H1 (cell line): ENCODE data around the gene IL24. TPM values are rescaled to one million over a fixed set of nuclear protein-coding genes. Genes with fewer than 3 reads are reported as not detected.

Source experiments
- CHD7 ChIP-seq: fragments of 300-600 bp; sonication (generic); IDR thresholded peaks from 2 replicates; pipeline ENCODE4 v1.7.1; 2012; ENCODE audit warnings: low read length, moderate library complexity, mild to moderate bottlenecking, inconsistent platforms; ENCODE audit not compliant: insufficient replicate concordance
- CTCF ChIP-seq, 3 experiments: IDR thresholded peaks; 1 replicate in 2 of 3; 2 replicates in 1 of 3; pipeline versions ENCODE4 v1.5.1 to v1.6.1; 2011; ENCODE audit warnings: low read length in 3 of 3, mild to moderate bottlenecking in 3 of 3, inconsistent platforms in 2 of 3, low read depth in 1 of 3, moderate library complexity in 1 of 3; ENCODE audit not compliant: insufficient read depth in 1 of 3; ENCODE audit errors: control extremely low read depth in 1 of 3
- RAD21 ChIP-seq, 2 experiments: IDR thresholded peaks in 1 of 2; conservative IDR thresholded peaks in 1 of 2; 2 replicates each; pipeline ENCODE4 v1.6.1; 2011; ENCODE audit warnings: low read depth in 2 of 2, low read length in 2 of 2, improper control_type of control experiment in 1 of 2, inconsistent platforms in 1 of 2, mild to moderate bottlenecking in 1 of 2, moderate library complexity in 1 of 2
- SP4 ChIP-seq: IDR thresholded peaks from 2 replicates; pipeline ENCODE4 v1.6.1; 2012; ENCODE audit warnings: low read length, inconsistent platforms
- SRF ChIP-seq: IDR thresholded peaks from 2 replicates; pipeline ENCODE4 v1.6.1; 2011; ENCODE audit warnings: mild to moderate bottlenecking, low read depth, low read length, moderate library complexity
- polyA plus RNA-seq, 7 experiments: library from polyadenylated mRNA; depleted of rRNA in 3 of 7; stranded (reverse) in 5 of 7; unstranded in 2 of 7; fragments of >200 nt in 5 of 7; fragments of 200-250 nt in 2 of 7; gene quantifications; 1 replicate in 5 of 7; 2 replicates in 1 of 7; 4 replicates in 1 of 7; pipeline versions ENCODE4 v1.2.1 to v1.2.3, GENCODE V29; 2011 to 2013; ENCODE audit warnings: missing spikeins in 2 of 7, mixed read lengths in 2 of 7
- total RNA-seq: library from RNA; stranded (reverse); fragmentation: NEBNext Ultra II Directional; extraction: Animal tissue kit (Norgen Biotek cat#: 25700); gene quantifications from 2 replicates; pipeline ENCODE4 v1.2.1, GENCODE V29; 2021

The IL24 gene
- total and polyA plus RNA-seq, 2 of the 8 experiments (the other 6 are each of a cell fraction or from before 2014, with no cell fraction given): not detected

- no peak for TF ChIP-seq CHD7
- TF ChIP-seq SP4: no peak
- TF ChIP-seq CTCF (IDR thresholded peaks at IDR 0.05; ENCODE audit: control extremely low read depth in 1 of 3, insufficient read depth in 1 of 3, low read depth in 1 of 3, low read length in 3 of 3): peak; percentile 83 to 86 (median 84)
- peak; percentile 52 to 67; a peak in 3 of 4 replicates for TF ChIP-seq RAD21 (IDR thresholded peaks at IDR 0.05 in 1 of 2, conservative IDR thresholded peaks at IDR 0.05 in 1 of 2; ENCODE audit: low read depth in 2 of 2, low read length in 2 of 2)
- TF ChIP-seq SRF: peak; percentile 74; the same call in 1 of the 2 replicates
Measured at GRCh38 chr1:206933333-206933945, 36.2 kb downstream of the IL24 start (continued).
